K562 (cell line): Measurements from ENCODE around the gene RAD51AP1. TPM values are rescaled to one million over a fixed set of nuclear protein-coding genes. Genes with fewer than 3 reads are reported as not detected.
A peak's percentile ranks its signal among the peaks of the same experiment; 100 is the strongest.

Source experiments
- CC2D1A ChIP-seq: fragments of 450-650 bp; IDR thresholded peaks from 2 replicates; pipeline ENCODE4 v1.6.1; 2017; ENCODE audit warnings: mild to moderate bottlenecking
- E2F3 ChIP-seq: fragments of 250-450 bp; sonication (Bioruptor Pico); IDR thresholded peaks from 2 replicates; pipeline ENCODE4 v1.4.0; 2020; ENCODE audit warnings: mild to moderate bottlenecking
- GABPB1 ChIP-seq: sonication (generic); formaldehyde crosslinking; IDR thresholded peaks from 2 replicates; pipeline ENCODE4 v1.8.0; 2022; ENCODE audit warnings: mild to moderate bottlenecking, missing genetic modification reagents
- LCOR ChIP-seq: sonication (generic); formaldehyde crosslinking; IDR thresholded peaks from 2 replicates; pipeline ENCODE4 v1.8.0; 2022; ENCODE audit warnings: mild to moderate bottlenecking, missing genetic modification reagents
- MNT ChIP-seq, 2 experiments: fragments of 450-650 bp; conservative IDR thresholded peaks; 2 replicates each; pipeline ENCODE4 v1.6.1; 2017; ENCODE audit warnings: mild to moderate bottlenecking in 2 of 2, moderate library complexity in 2 of 2
- MXI1 ChIP-seq: IDR thresholded peaks from 2 replicates; pipeline ENCODE4 v1.6.1; 2011; ENCODE audit warnings: low read depth, mild to moderate bottlenecking, improper control_type of control experiment, low read length
- NR2C2 ChIP-seq, 2 experiments: fragments of 200-800 bp in 1 of 2; sonication (Bioruptor generic) in 1 of 2; sonication (generic) in 1 of 2; formaldehyde crosslinking in 1 of 2; IDR thresholded peaks; 2 replicates each; pipeline versions ENCODE4 v1.6.1 to v1.8.0; 2016 to 2022; ENCODE audit warnings: mild to moderate bottlenecking in 1 of 2, missing compliant biosample characterization in 1 of 2, missing genetic modification characterization in 1 of 2, missing genetic modification reagents in 1 of 2
- PHF20 ChIP-seq: fragments of 450-650 bp; IDR thresholded peaks from 2 replicates; pipeline ENCODE4 v1.6.1; 2018; ENCODE audit not compliant: partially characterized antibody
- POLR2A ChIP-seq: fragments of 450-650 bp; conservative IDR thresholded peaks from 2 replicates; pipeline ENCODE4 v1.6.1; 2016
- RAD51 ChIP-seq: fragments of 450-650 bp; IDR thresholded peaks from 2 replicates; pipeline ENCODE4 v1.7.1; 2016; ENCODE audit warnings: low read depth, mild to moderate bottlenecking, borderline replicate concordance
- SMAD3 ChIP-seq: fragments of 450-650 bp; formaldehyde crosslinking; conservative IDR thresholded peaks from 2 replicates; pipeline ENCODE4 v1.4.0; 2020; ENCODE audit warnings: mild to moderate bottlenecking
- TEAD1 ChIP-seq, 2 experiments: fragments of 450-650 bp in 1 of 2; sonication (generic) in 1 of 2; formaldehyde crosslinking; IDR thresholded peaks; 2 replicates each; pipeline versions ENCODE4 v1.4.0 to v1.8.0; 2020 to 2022; ENCODE audit warnings: mild to moderate bottlenecking in 2 of 2, missing genetic modification reagents in 1 of 2
- ZBED1 ChIP-seq: IDR thresholded peaks from 2 replicates; pipeline ENCODE4 v1.6.1; 2014
- ZEB2 ChIP-seq: fragments of 450-650 bp; IDR thresholded peaks from 2 replicates; pipeline ENCODE4 v1.6.1; 2016
- polyA plus RNA-seq, 8 experiments: library from polyadenylated mRNA; depleted of rRNA in 4 of 8; stranded (reverse) in 5 of 8; unstranded in 3 of 8; fragments of >200 nt; fragmentation: Nextera tagmentation in 2 of 8; fragmentation: Illumina TruSeq in 1 of 8; extraction: Ambion mirVana in 2 of 8; extraction: Trizol in 1 of 8; gene quantifications; 2 replicates each; pipeline versions ENCODE4 v1.2.1 to v1.2.3, GENCODE V29; 2011 to 2014; ENCODE audit warnings: inconsistent platforms in 1 of 8, missing spikeins in 1 of 8
- total RNA-seq, 7 experiments: library from RNA; depleted of rRNA in 6 of 7; stranded (reverse); fragments of >200 nt in 6 of 7; fragmentation: Illumina TruSeq in 2 of 7; extraction: Trizol in 2 of 7; gene quantifications; 2 replicates each; pipeline versions ENCODE4 v1.2.1 to v1.2.3, GENCODE V29; 2011 to 2021; ENCODE audit warnings: low replicate concordance in 1 of 7
- TF ChIP-seq, protein P1 (sequence below): fragments of 450-650 bp; IDR thresholded peaks from 2 replicates; pipeline ENCODE4 v1.6.1; 2018; ENCODE audit warnings: mild to moderate bottlenecking, low read depth; ENCODE audit not compliant: partially characterized antibody
- TF ChIP-seq, protein P2 (sequence below): fragments of 250-450 bp; sonication (Bioruptor Pico); IDR thresholded peaks from 2 replicates; pipeline ENCODE4 v1.5.0; 2022; ENCODE audit warnings: mild to moderate bottlenecking
- TF ChIP-seq, protein P3 (sequence below): sonication (generic); formaldehyde crosslinking; IDR thresholded peaks from 2 replicates; pipeline ENCODE4 v1.4.0; 2020; ENCODE audit warnings: mild to moderate bottlenecking, missing genetic modification reagents
- TF ChIP-seq, protein P4 (sequence below): fragments of 450-650 bp; formaldehyde crosslinking; IDR thresholded peaks from 2 replicates; pipeline ENCODE4 v1.4.0; 2020; ENCODE audit warnings: mild to moderate bottlenecking

RAD51AP1 gene
- total and polyA plus RNA-seq, 9 of the 15 experiments (the other 6 are each of a cell fraction or from before 2014, with no cell fraction given): 43.8 to 111 (median 89.1) TPM

DNA sequence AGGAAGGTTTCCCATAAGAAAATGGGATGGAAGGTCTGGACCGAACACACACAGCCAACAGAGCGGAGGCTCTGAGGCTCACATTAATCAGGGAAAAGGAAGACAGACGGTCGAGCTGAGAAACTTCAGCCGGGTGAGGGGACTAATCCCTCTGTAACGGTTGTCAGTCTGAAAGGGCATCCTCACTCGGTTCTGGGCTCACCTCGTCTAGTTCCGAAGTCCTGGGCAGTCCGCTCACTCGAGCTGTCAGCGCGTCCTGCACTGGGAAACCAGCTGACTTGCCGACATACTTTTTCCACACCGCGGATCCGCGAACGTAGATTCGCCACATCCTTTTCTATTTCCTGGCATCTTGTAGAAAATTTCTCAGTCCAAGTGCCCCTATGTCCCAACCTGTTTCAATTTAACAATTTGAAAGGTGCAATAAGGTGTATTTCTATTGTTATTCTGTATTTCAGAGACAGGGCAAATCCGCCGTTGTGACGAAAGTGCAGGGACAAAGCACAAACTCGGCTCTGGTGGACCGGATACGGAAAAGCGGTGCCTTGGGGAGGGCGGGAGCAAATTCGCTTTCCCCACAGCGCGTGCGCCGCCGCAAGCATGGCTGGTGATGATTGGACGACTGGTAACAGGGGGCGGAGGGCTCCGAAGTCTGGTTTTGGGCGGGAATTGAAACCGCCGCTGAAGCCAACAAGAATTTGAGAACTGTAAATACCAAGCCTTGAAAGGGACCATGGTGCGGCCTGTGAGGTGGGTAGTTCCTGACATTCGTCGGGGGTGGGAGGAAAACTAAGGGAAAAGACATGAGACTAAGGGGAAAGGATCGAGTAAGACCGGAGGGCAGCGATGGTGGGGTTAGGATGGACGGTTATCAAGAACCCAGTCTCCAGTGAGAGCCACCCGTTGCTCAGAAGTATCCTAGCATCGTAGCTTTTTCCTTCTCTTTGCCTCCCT is at the start of gene RAD51AP1 (continued):
- TF ChIP-seq, protein P1, sequence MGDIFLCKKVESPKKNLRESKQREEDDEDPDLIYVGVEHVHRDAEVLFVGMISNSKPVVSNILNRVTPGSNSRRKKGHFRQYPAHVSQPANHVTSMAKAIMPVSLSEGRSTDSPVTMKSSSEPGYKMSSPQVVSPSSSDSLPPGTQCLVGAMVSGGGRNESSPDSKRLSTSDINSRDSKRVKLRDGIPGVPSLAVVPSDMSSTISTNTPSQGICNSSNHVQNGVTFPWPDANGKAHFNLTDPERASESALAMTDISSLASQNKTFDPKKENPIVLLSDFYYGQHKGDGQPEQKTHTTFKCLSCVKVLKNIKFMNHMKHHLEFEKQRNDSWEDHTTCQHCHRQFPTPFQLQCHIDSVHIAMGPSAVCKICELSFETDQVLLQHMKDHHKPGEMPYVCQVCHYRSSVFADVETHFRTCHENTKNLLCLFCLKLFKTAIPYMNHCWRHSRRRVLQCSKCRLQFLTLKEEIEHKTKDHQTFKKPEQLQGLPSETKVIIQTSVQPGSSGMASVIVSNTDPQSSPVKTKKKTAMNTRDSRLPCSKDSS: no peak
- TF ChIP-seq CC2D1A: 0 out of 2 replicates have a peak, but pooled peaks have one; percentile 30
- TF ChIP-seq NR2C2 (CRISPR knock-in tag; IDR thresholded peaks at IDR 0.05): no peak
- TF ChIP-seq NR2C2 (tag; IDR thresholded peaks at IDR 0.05): peak; percentile 47; the same call in 1 of the 2 replicates
- TF ChIP-seq PHF20: peak; percentile 96
- TF ChIP-seq, protein P2, sequence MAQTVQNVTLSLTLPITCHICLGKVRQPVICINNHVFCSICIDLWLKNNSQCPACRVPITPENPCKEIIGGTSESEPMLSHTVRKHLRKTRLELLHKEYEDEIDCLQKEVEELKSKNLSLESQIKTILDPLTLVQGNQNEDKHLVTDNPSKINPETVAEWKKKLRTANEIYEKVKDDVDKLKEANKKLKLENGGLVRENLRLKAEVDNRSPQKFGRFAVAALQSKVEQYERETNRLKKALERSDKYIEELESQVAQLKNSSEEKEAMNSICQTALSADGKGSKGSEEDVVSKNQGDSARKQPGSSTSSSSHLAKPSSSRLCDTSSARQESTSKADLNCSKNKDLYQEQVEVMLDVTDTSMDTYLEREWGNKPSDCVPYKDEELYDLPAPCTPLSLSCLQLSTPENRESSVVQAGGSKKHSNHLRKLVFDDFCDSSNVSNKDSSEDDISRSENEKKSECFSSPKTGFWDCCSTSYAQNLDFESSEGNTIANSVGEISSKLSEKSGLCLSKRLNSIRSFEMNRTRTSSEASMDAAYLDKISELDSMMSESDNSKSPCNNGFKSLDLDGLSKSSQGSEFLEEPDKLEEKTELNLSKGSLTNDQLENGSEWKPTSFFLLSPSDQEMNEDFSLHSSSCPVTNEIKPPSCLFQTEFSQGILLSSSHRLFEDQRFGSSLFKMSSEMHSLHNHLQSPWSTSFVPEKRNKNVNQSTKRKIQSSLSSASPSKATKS (CRISPR knock-in tag): no peak
- TF ChIP-seq, protein P3, sequence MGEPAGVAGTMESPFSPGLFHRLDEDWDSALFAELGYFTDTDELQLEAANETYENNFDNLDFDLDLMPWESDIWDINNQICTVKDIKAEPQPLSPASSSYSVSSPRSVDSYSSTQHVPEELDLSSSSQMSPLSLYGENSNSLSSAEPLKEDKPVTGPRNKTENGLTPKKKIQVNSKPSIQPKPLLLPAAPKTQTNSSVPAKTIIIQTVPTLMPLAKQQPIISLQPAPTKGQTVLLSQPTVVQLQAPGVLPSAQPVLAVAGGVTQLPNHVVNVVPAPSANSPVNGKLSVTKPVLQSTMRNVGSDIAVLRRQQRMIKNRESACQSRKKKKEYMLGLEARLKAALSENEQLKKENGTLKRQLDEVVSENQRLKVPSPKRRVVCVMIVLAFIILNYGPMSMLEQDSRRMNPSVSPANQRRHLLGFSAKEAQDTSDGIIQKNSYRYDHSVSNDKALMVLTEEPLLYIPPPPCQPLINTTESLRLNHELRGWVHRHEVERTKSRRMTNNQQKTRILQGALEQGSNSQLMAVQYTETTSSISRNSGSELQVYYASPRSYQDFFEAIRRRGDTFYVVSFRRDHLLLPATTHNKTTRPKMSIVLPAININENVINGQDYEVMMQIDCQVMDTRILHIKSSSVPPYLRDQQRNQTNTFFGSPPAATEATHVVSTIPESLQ (CRISPR knock-in tag): no peak
- TF ChIP-seq LCOR (CRISPR knock-in tag): peak; percentile 29; the same call in 1 of the 2 replicates
- peak; percentile 88 for TF ChIP-seq GABPB1 (CRISPR knock-in tag)
- TF ChIP-seq MXI1: peak; percentile 60; the same call in 1 of the 2 replicates
- TF ChIP-seq ZEB2: peak; percentile 100
- TF ChIP-seq MNT (conservative IDR thresholded peaks at IDR 0.05): peak; percentile 89 to 96
- TF ChIP-seq, protein P4, sequence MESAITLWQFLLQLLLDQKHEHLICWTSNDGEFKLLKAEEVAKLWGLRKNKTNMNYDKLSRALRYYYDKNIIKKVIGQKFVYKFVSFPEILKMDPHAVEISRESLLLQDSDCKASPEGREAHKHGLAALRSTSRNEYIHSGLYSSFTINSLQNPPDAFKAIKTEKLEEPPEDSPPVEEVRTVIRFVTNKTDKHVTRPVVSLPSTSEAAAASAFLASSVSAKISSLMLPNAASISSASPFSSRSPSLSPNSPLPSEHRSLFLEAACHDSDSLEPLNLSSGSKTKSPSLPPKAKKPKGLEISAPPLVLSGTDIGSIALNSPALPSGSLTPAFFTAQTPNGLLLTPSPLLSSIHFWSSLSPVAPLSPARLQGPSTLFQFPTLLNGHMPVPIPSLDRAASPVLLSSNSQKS (CRISPR knock-in tag): no peak
- peak; percentile 24; the same call in 1 of the 2 replicates for TF ChIP-seq RAD51
- 0 out of 4 replicates have a peak, but pooled peaks of 1 of the 2 experiments have one; percentile 51 for TF ChIP-seq TEAD1 (CRISPR knock-in tag; IDR thresholded peaks at IDR 0.05)
- peak; percentile 79 for TF ChIP-seq E2F3
- 0 out of 2 replicates have a peak, but pooled peaks have one; percentile 35 for TF ChIP-seq ZBED1
- peak; percentile 48; the same call in 1 of the 2 replicates for TF ChIP-seq SMAD3 (CRISPR knock-in tag)
- TF ChIP-seq POLR2A: peak; percentile 77
